Measurements from ENCODE around the gene ZNF382.

- TF ChIP-seq CTCF (IDR thresholded peaks at IDR 0.05; ENCODE audit: low read depth, low read length) (no peak), EZH2phosphoT487 (IDR thresholded peaks at IDR 0.05; ENCODE audit: low read depth) (no peak)
These were observed 47.8 kb downstream of the ZNF382 start for GRCh38 chr19:36652958-36653357.
